Transverse colon (tissue), 4 donors: ENCODE measurements around the gene LSAMP. TPM values are rescaled to one million over a fixed set of nuclear protein-coding genes. Genes with fewer than 3 reads are reported as not detected.
A peak's percentile ranks its signal among the peaks of the same experiment; 100 is the strongest.

Experiments used
- DNase-seq: peaks from one replicate; pipeline ENCODE4 v3.0.0-alpha.2; 2019
- H3K27ac ChIP-seq, 4 donors: fragments of 200-600 bp; sonication (generic); 2 replicates each; pipeline ENCODE4 v1.5.1; 2016 to 2018; ENCODE audit warnings: inconsistent platforms in 4 of 4
- H3K27me3 ChIP-seq: fragments of 200-600 bp; sonication (generic); 2 replicates; pipeline ENCODE4 v1.5.1; 2017; ENCODE audit warnings: inconsistent platforms
- H3K36me3 ChIP-seq, 4 donors: fragments of 200-600 bp; sonication (generic); 2 replicates each; pipeline ENCODE4 v1.5.1; 2017 to 2019; ENCODE audit warnings: inconsistent platforms in 4 of 4
- H3K4me1 ChIP-seq, 4 donors: fragments of 200-600 bp; sonication (generic); 2 replicates each; pipeline ENCODE4 v1.5.1; 2017 to 2020; ENCODE audit warnings: inconsistent platforms in 4 of 4
- H3K4me3 ChIP-seq, 4 donors: fragments of 200-600 bp; sonication (generic); 1 replicate in 1 of 4; 2 replicates in 3 of 4; pipeline versions ENCODE4 v1.5.1 to v1.6.1; 2017 to 2019; ENCODE audit warnings: inconsistent platforms in 4 of 4
- H3K9me3 ChIP-seq, 2 donors: fragments of 200-600 bp; sonication (generic); 2 replicates each; pipeline ENCODE4 v1.5.1; 2017 to 2019; ENCODE audit warnings: inconsistent platforms in 2 of 2
- CTCF ChIP-seq, 5 experiments: fragments of 200-600 bp in 3 of 5; fragments of 450-650 bp in 2 of 5; sonication (generic) in 3 of 5; IDR thresholded peaks; 1 replicate in 2 of 5; 2 replicates in 3 of 5; pipeline ENCODE4 v1.5.1; 2016 to 2017; ENCODE audit warnings: antibody characterized with exemption in 5 of 5, inconsistent platforms in 3 of 5, mild to moderate bottlenecking in 2 of 5, moderate library complexity in 1 of 5
- EP300 ChIP-seq: sonication (generic); formaldehyde crosslinking; IDR thresholded peaks from one replicate; pipeline ENCODE4 v1.6.1; 2017; ENCODE audit warnings: antibody characterized with exemption, low read depth
- POLR2A ChIP-seq: fragments of 450-650 bp; IDR thresholded peaks from one replicate; pipeline ENCODE4 v1.6.1; 2016; ENCODE audit warnings: antibody characterized with exemption, mild to moderate bottlenecking, moderate library complexity
- POLR2AphosphoS5 ChIP-seq, 3 donors: sonication (generic); formaldehyde crosslinking; IDR thresholded peaks; one replicate each; pipeline ENCODE4 v1.6.1; 2016; ENCODE audit warnings: antibody characterized with exemption in 3 of 3
- WGBS, 2 donors: methylation state at CpG; one replicate each; pipeline ENCODE4 v1.1.5; 2018; ENCODE audit warnings: low coverage in 1 of 2; 5-methylcytosine and 5-hydroxymethylcytosine counted together
- in situ Hi-C, 4 donors: fragments of 200-750 bp; cut with MboI; loops; one replicate each; pipeline versions ENCODE4 v1.15.0 to v1.15.1; 2017; ENCODE audit warnings: low sequenced_read_pairs in 3 of 4, low pct_ligation_motif_present in 1 of 4, low pct_unique_long_range_greater_than_20kb in 1 of 4
- intact Hi-C: fragments of 100-400 bp; cut with DNase I; formaldehyde crosslinking; loops from one replicate; pipeline ENCODE4 v1.15.1; 2023; ENCODE audit warnings: low total_unique reads
- total RNA-seq, 4 donors: library from RNA; depleted of rRNA; stranded (reverse); fragments of >200 nt; gene quantifications; one replicate each; pipeline ENCODE4 v1.1.0, GENCODE V29; 2016

Gene LSAMP
- total RNA-seq, 4 donors from 2014 or later = 3.4 to 8.2 (median 5.4) TPM

- Histone ChIP-seq H3K4me3 (no peak overlapping the region), H3K36me3 (no peaks in the 10 kb centered on the region), H3K9me3 (no peaks in the 10 kb centered on the region), H3K27ac (no peak overlapping the region), H3K27me3 (no peaks in the 10 kb centered on the region), H3K4me1 (no peaks in the 10 kb centered on the region)
- 85% methylated on average over 3 of the region's 3 CpGs; no CpG with 5 or more reads in 1 of the 2 donors for whole genome bisulfite sequencing, 2 donors
- in situ Hi-C loops (no loop called here), intact Hi-C loops (no loop called here)
- DNase-seq = no peak
- TF ChIP-seq CTCF (IDR thresholded peaks at IDR 0.05) = no peak
- no peak for TF ChIP-seq POLR2AphosphoS5 (IDR thresholded peaks at IDR 0.05)
- no peak for TF ChIP-seq POLR2A
- TF ChIP-seq EP300 = no peak
These were observed 128.5 kb downstream of the LSAMP start for GRCh38 chr3:116316771-116317170.

- Histone ChIP-seq H3K4me3 (no peak overlapping the region), H3K9me3 (no peaks in the 10 kb centered on the region), H3K27me3 (no peaks in the 10 kb centered on the region), H3K36me3 (no peaks in the 10 kb centered on the region), H3K27ac (no peak overlapping the region), H3K4me1 (no peaks in the 10 kb centered on the region)
- in situ Hi-C loops = no loop called here
- 48 to 68% methylated on average over 3 of the region's 3 CpGs for WGBS, 2 donors
- intact Hi-C loops = no loop called here
- no peak for TF ChIP-seq EP300
- TF ChIP-seq CTCF (IDR thresholded peaks at IDR 0.05) = no peak
- TF ChIP-seq POLR2A = no peak
- no peak for TF ChIP-seq POLR2AphosphoS5 (IDR thresholded peaks at IDR 0.05)
- DNase-seq = no peak
These were observed 130.8 kb downstream of the LSAMP start for GRCh38 chr3:116314476-116314875.

- 48 to 60% methylated on average over 2 of the region's 2 CpGs for WGBS, 2 donors
- in situ Hi-C loops = no loop called here
- Histone ChIP-seq H3K27ac (no peak overlapping the region), H3K9me3 (no peaks in the 10 kb centered on the region), H3K4me3 (no peak overlapping the region), H3K27me3 (no peaks in the 10 kb centered on the region), H3K36me3 (no peaks in the 10 kb centered on the region), H3K4me1 (peaks cover 0 to 1% (median 0%) of the 10 kb centered on the region in 4 donors)
- DNase-seq = no peak
- TF ChIP-seq POLR2AphosphoS5 (IDR thresholded peaks at IDR 0.05) (no peak), CTCF (IDR thresholded peaks at IDR 0.05) (peak in 1 of 5 experiments; percentile 7)
- intact Hi-C loops = no loop called here
These were observed 138.6 kb downstream of the LSAMP start for GRCh38 chr3:116306720-116307119.

GRCh38 chr3:116306149-116306548 lies 139.1 kb downstream of the LSAMP start:
- no peak for DNase-seq
- H3K4me3 ChIP-seq = no peak overlapping the region
- H3K9me3 ChIP-seq = no peaks in the 10 kb centered on the region
- no peaks in the 10 kb centered on the region for H3K36me3 ChIP-seq
- WGBS, 2 donors = 80 to 86% methylated on average over 1 of the region's 1 CpG
- intact Hi-C loops (no loop called here), in situ Hi-C loops (no loop called here)
- H3K27me3 ChIP-seq = no peaks in the 10 kb centered on the region
- H3K27ac ChIP-seq = no peak overlapping the region
- peaks cover 0 to 4% (median 0%) of the 10 kb centered on the region in 4 donors for H3K4me1 ChIP-seq
- TF ChIP-seq CTCF (IDR thresholded peaks at IDR 0.05) (no peak), EP300 (no peak), POLR2AphosphoS5 (IDR thresholded peaks at IDR 0.05) (no peak), POLR2A (no peak)
